SK-N-SH (cell line): ENCODE results near the gene TMEM131L. TPM values are rescaled to one million over a fixed set of nuclear protein-coding genes. Genes with fewer than 3 reads are reported as not detected.

Source experiments
- CTCF ChIA-PET: fragments of 300-600, 350-600 bp; formaldehyde crosslinking; extraction: SDS; loops from one replicate; lab custom pipeline; 2021; lab: Yijun Ruan, JAX
- POLR2A ChIA-PET: fragments of 350-600 bp; sonication (Branson Sonifier 250); formaldehyde crosslinking; extraction: SDS; loops from one replicate; lab custom pipeline; 2020; ENCODE audit warnings: antibody characterized with exemption, inconsistent platforms; lab: Yijun Ruan, JAX
- DNase-seq: peaks from one replicate; pipeline ENCODE4 v3.0.0; 2012
- H2AFZ ChIP-seq: fragments of 200-600 bp; sonication (generic); 2 replicates; pipeline ENCODE4 v1.8.1; 2016; ENCODE audit warnings: antibody characterized with exemption, mild to moderate bottlenecking, low read depth
- H3F3A ChIP-seq: fragments of 200-600 bp; sonication (generic); replicated peaks from 2 replicates; pipeline ENCODE3; 2016; ENCODE audit warnings: antibody characterized with exemption, mild to moderate bottlenecking; ENCODE audit not compliant: insufficient read depth
- H3K27ac ChIP-seq, 2 experiments: fragments of 200-500 bp in 1 of 2; fragments of 200-600 bp in 1 of 2; sonication (Bioruptor generic) in 1 of 2; sonication (generic), shearing (Covaris generic) in 1 of 2; 2 replicates each; pipeline versions ENCODE4 v1.5.1 to v1.6.1; 2014 to 2016; ENCODE audit warnings: low read depth in 2 of 2, inconsistent platforms in 1 of 2, low read length in 1 of 2, mild to moderate bottlenecking in 1 of 2, mixed read lengths in 1 of 2
- H3K27me3 ChIP-seq: fragments of 200-600 bp; sonication (generic), shearing (Covaris generic); 2 replicates; pipeline ENCODE4 v1.6.1; 2016; ENCODE audit warnings: mixed run types; ENCODE audit not compliant: insufficient read depth
- H3K36me3 ChIP-seq, 2 experiments: fragments of 200-500 bp in 1 of 2; fragments of 200-600 bp in 1 of 2; sonication (Bioruptor generic) in 1 of 2; sonication (generic) in 1 of 2; replicated peaks in 1 of 2; 2 replicates each; pipeline versions ENCODE3 to v1.5.1; 2014 to 2016; ENCODE audit warnings: low read length in 1 of 2, mild to moderate bottlenecking in 1 of 2; ENCODE audit not compliant: insufficient read depth in 2 of 2, control insufficient read depth in 1 of 2
- H3K4me1 ChIP-seq, 2 experiments: fragments of 200-500 bp in 1 of 2; fragments of 200-600 bp in 1 of 2; sonication (Bioruptor generic) in 1 of 2; sonication (generic), shearing (Covaris generic) in 1 of 2; 2 replicates each; pipeline versions ENCODE4 v1.5.1 to v1.6.1; 2014 to 2016; ENCODE audit warnings: low read depth in 1 of 2, low read length in 1 of 2, mixed run types in 1 of 2; ENCODE audit not compliant: insufficient read depth in 2 of 2, control insufficient read depth in 1 of 2
- H3K4me2 ChIP-seq: fragments of 200-600 bp; sonication (generic), shearing (Covaris generic); 2 replicates; pipeline ENCODE4 v1.6.1; 2017; ENCODE audit warnings: mixed run types
- H3K4me3 ChIP-seq, 2 experiments: fragments of 200-500 bp in 1 of 2; fragments of 200-600 bp in 1 of 2; sonication (Bioruptor generic) in 1 of 2; sonication (generic), shearing (Covaris generic) in 1 of 2; 2 replicates each; pipeline versions ENCODE4 v1.5.1 to v1.8.1; 2014 to 2016; ENCODE audit warnings: low read depth in 2 of 2, inconsistent platforms in 1 of 2, low read length in 1 of 2, mild to moderate bottlenecking in 1 of 2, mixed read lengths in 1 of 2, moderate library complexity in 1 of 2
- H3K79me2 ChIP-seq: fragments of 200-600 bp; sonication (generic); 2 replicates; pipeline ENCODE4 v1.8.1; 2017; ENCODE audit warnings: mild to moderate bottlenecking; ENCODE audit not compliant: insufficient read depth
- H3K9ac ChIP-seq: fragments of 200-600 bp; sonication (generic); 2 replicates; pipeline ENCODE4 v1.6.1; 2017; ENCODE audit warnings: mixed run types
- H3K9me2 ChIP-seq: fragments of 200-600 bp; sonication (generic); 2 replicates; pipeline ENCODE4 v1.6.1; 2017; ENCODE audit warnings: mixed run types
- H3K9me3 ChIP-seq: fragments of 200-600 bp; sonication (generic); 2 replicates; pipeline ENCODE4 v1.6.1; 2017; ENCODE audit warnings: mixed run types, mild to moderate bottlenecking, moderate library complexity
- H4K20me1 ChIP-seq: fragments of 200-600 bp; sonication (generic); 2 replicates; pipeline ENCODE4 v1.6.1; 2017; ENCODE audit warnings: mild to moderate bottlenecking, mixed run types; ENCODE audit not compliant: insufficient read depth
- EP300 ChIP-seq, 2 experiments: IDR thresholded peaks; 2 replicates each; pipeline versions ENCODE4 v1.4.0 to v1.6.1; 2012; ENCODE audit warnings: borderline replicate concordance in 1 of 2, low read depth in 1 of 2, low read length in 1 of 2
- EZH2phosphoT487 ChIP-seq: fragments of 200-600 bp; sonication (generic); IDR thresholded peaks from 2 replicates; pipeline ENCODE4 v1.6.1; 2017; ENCODE audit warnings: low read depth, mixed run types, mild to moderate bottlenecking, antibody characterized with exemption, moderate library complexity, borderline replicate concordance
- FOXJ3 ChIP-seq: sonication (generic); formaldehyde crosslinking; IDR thresholded peaks from 2 replicates; pipeline ENCODE4 v1.5.1; 2020; ENCODE audit warnings: mild to moderate bottlenecking, missing genetic modification reagents
- GABPA ChIP-seq: IDR thresholded peaks from 2 replicates; pipeline ENCODE4 v1.4.0; 2012; ENCODE audit warnings: low read depth, mild to moderate bottlenecking
- GATA2 ChIP-seq: sonication (generic); formaldehyde crosslinking; IDR thresholded peaks from 2 replicates; pipeline ENCODE4 v1.5.0; 2020; ENCODE audit warnings: mild to moderate bottlenecking, missing genetic modification reagents
- JUND ChIP-seq: IDR thresholded peaks from 2 replicates; pipeline ENCODE4 v1.4.0; 2012
- PBX3 ChIP-seq: IDR thresholded peaks from 2 replicates; pipeline ENCODE4; 2012
- POLR2AphosphoS5 ChIP-seq: IDR thresholded peaks from 2 replicates; pipeline ENCODE4 v1.6.1; 2012; ENCODE audit warnings: low read depth, low read length
- RAD21 ChIP-seq: IDR thresholded peaks from 2 replicates; pipeline ENCODE4 v1.6.1; 2012; ENCODE audit warnings: mild to moderate bottlenecking, low read length
- RCOR1 ChIP-seq: fragments of 150-350 bp; IDR thresholded peaks from 2 replicates; pipeline ENCODE4 v1.6.1; 2017; ENCODE audit warnings: antibody characterized with exemption, low read length
- RXRA ChIP-seq: IDR thresholded peaks from 2 replicates; pipeline ENCODE4 v1.4.0; 2012; ENCODE audit warnings: low read depth, mild to moderate bottlenecking, borderline replicate concordance
- SIN3A ChIP-seq: IDR thresholded peaks from 2 replicates; pipeline ENCODE4 v1.6.1; 2012; ENCODE audit warnings: low read depth, mild to moderate bottlenecking, low read length, moderate library complexity, borderline replicate concordance
- SMC3 ChIP-seq: IDR thresholded peaks from 2 replicates; pipeline ENCODE4 v1.6.1; 2012; ENCODE audit warnings: low read depth, low read length, improper control_type of control experiment
- TAF1 ChIP-seq: IDR thresholded peaks from 2 replicates; pipeline ENCODE4 v1.6.1; 2012; ENCODE audit warnings: low read depth, mild to moderate bottlenecking, low read length, moderate library complexity, borderline replicate concordance
- YY1 ChIP-seq: IDR thresholded peaks from 2 replicates; pipeline ENCODE4 v1.4.0; 2012; ENCODE audit warnings: low read depth, mild to moderate bottlenecking
- ZBTB33 ChIP-seq: IDR thresholded peaks from 2 replicates; pipeline ENCODE4 v1.4.0; 2012; ENCODE audit warnings: low read depth, borderline replicate concordance
- whole genome bisulfite sequencing: methylation state at CpG from one replicate; pipeline ENCODE4 v1.1.6; 2017; ENCODE audit warnings: low lambda C conversion rate; 5-methylcytosine and 5-hydroxymethylcytosine counted together
- polyA plus RNA-seq, 3 experiments: library from polyadenylated mRNA; depleted of rRNA; stranded (reverse); fragments of >200 nt; gene quantifications; 2 replicates each; pipeline ENCODE4 v1.2.3, GENCODE V29; 2012
- TF ChIP-seq, protein P1 (sequence below): fragments of 200-600 bp; sonication (generic); IDR thresholded peaks from 2 replicates; pipeline ENCODE4 v1.6.1; 2017; ENCODE audit warnings: antibody characterized with exemption, mild to moderate bottlenecking, moderate library complexity
- TF ChIP-seq, protein P2 (sequence below): fragments of 150-350 bp; IDR thresholded peaks from 2 replicates; pipeline ENCODE4 v1.6.1; 2016; ENCODE audit warnings: mild to moderate bottlenecking, low read depth, low read length
- TF ChIP-seq, protein P3 (sequence below): IDR thresholded peaks from 2 replicates; pipeline ENCODE4 v1.4.0; 2012; ENCODE audit warnings: low read depth
- TF ChIP-seq, protein P4 (sequence below): fragments of 150-350 bp; IDR thresholded peaks from 2 replicates; pipeline ENCODE4 v1.6.1; 2017; ENCODE audit warnings: antibody characterized with exemption, low read length, low read depth, borderline replicate concordance

Gene TMEM131L
- polyA plus RNA-seq, 1 of the 3 experiments (the other 2 are of a cell fraction) = 6.2 TPM

- Histone ChIP-seq H3K4me1 (peaks cover 10 to 11% of the 10 kb centered on the region in 2 experiments; a peak in 2 of 4 replicates), H3K27ac (peak overlapping the region in 1 of 2 experiments; percentile 40; a peak in 2 of 4 replicates), H3K4me2 (peak overlapping the region; percentile 56), H3K9me2 (no peaks in the 10 kb centered on the region), H4K20me1 (no peaks in the 10 kb centered on the region), H2AFZ (0 out of 2 replicates have a peak overlapping the region, but pooled peaks have one; percentile 33), H3K79me2 (peaks cover 3% of the 10 kb centered on the region; the same call in 1 of the 2 replicates), H3K4me3 (peak overlapping the region; percentile 15 to 22; a peak in 2 of 4 replicates), H3K36me3 (peaks cover 0 to 3% of the 10 kb centered on the region in 2 experiments), H3F3A (peaks cover 7% of the 10 kb centered on the region), H3K9ac (no peak overlapping the region), H3K9me3 (no peaks in the 10 kb centered on the region), H3K27me3 (no peaks in the 10 kb centered on the region)
- CTCF ChIA-PET = no interaction called here
- peak; percentile 61 for DNase-seq
- POLR2A ChIA-PET = no interaction called here
- 56% methylated on average over 17 of the region's 17 CpGs for WGBS
- TF ChIP-seq SIN3A (no peak), RXRA (no peak), FOXJ3 (CRISPR knock-in tag) (no peak), ZBTB33 (no peak), PBX3 (no peak), YY1 (no peak), EZH2phosphoT487 (no peak), RAD21 (no peak), EP300 (IDR thresholded peaks at IDR 0.05; ENCODE audit: borderline replicate concordance in 1 of 2, low read depth in 1 of 2, low read length in 1 of 2) (no peak), SMC3 (no peak), TAF1 (no peak), GATA2 (CRISPR knock-in tag) (no peak), GABPA (no peak), RCOR1 (no peak), POLR2AphosphoS5 (no peak), JUND (no peak)
- TF ChIP-seq, protein P1, sequence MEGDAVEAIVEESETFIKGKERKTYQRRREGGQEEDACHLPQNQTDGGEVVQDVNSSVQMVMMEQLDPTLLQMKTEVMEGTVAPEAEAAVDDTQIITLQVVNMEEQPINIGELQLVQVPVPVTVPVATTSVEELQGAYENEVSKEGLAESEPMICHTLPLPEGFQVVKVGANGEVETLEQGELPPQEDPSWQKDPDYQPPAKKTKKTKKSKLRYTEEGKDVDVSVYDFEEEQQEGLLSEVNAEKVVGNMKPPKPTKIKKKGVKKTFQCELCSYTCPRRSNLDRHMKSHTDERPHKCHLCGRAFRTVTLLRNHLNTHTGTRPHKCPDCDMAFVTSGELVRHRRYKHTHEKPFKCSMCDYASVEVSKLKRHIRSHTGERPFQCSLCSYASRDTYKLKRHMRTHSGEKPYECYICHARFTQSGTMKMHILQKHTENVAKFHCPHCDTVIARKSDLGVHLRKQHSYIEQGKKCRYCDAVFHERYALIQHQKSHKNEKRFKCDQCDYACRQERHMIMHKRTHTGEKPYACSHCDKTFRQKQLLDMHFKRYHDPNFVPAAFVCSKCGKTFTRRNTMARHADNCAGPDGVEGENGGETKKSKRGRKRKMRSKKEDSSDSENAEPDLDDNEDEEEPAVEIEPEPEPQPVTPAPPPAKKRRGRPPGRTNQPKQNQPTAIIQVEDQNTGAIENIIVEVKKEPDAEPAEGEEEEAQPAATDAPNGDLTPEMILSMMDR = no peak
- TF ChIP-seq, protein P2, sequence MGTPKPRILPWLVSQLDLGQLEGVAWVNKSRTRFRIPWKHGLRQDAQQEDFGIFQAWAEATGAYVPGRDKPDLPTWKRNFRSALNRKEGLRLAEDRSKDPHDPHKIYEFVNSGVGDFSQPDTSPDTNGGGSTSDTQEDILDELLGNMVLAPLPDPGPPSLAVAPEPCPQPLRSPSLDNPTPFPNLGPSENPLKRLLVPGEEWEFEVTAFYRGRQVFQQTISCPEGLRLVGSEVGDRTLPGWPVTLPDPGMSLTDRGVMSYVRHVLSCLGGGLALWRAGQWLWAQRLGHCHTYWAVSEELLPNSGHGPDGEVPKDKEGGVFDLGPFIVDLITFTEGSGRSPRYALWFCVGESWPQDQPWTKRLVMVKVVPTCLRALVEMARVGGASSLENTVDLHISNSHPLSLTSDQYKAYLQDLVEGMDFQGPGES = no peak
- TF ChIP-seq, protein P3, sequence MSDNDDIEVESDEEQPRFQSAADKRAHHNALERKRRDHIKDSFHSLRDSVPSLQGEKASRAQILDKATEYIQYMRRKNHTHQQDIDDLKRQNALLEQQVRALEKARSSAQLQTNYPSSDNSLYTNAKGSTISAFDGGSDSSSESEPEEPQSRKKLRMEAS = no peak
- TF ChIP-seq, protein P4, sequence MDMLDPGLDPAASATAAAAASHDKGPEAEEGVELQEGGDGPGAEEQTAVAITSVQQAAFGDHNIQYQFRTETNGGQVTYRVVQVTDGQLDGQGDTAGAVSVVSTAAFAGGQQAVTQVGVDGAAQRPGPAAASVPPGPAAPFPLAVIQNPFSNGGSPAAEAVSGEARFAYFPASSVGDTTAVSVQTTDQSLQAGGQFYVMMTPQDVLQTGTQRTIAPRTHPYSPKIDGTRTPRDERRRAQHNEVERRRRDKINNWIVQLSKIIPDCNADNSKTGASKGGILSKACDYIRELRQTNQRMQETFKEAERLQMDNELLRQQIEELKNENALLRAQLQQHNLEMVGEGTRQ = no peak
These were observed 72.6 kb downstream of the TMEM131L start for GRCh38 chr4:153538487-153539357.
